SH-SY5Y (cell line): ENCODE results near the gene PDZRN3.

Experiments
- GATA2 ChIP-seq: IDR thresholded peaks from 2 replicates; pipeline ENCODE4 v1.6.1; 2011; ENCODE audit warnings: mild to moderate bottlenecking, low read depth, low read length
- GATA3 ChIP-seq: IDR thresholded peaks from 2 replicates; pipeline ENCODE4 v1.6.1; 2011; ENCODE audit warnings: low read depth, mild to moderate bottlenecking, low read length, moderate library complexity

DNA sequence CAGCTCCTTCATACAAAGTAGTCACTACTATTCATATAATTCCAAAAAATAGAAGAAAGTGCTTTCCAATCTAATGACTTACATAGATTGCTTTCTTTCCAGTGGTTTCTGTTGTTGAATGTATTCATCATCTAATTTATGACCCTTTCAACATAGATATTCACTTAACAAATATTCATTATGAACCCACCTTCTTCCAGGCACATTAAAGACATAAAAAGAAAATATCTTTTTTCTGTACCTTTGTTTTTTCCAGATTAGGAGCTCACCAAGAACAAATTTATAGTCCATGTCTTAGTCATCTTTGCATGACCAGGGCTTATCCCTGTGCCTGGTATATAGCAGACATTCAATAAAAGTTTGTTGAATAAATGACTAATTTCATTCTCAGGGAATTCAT, 32.4 kb upstream of the PDZRN3 start:
- no peak for TF ChIP-seq GATA3
- no peak for TF ChIP-seq GATA2
